HG03066 (cell line): ENCODE data around the gene TMEM179.

Experiments
- ATAC-seq: cut with Tn5 transposase; IDR thresholded peaks from one replicate; pipeline ENCODE4 v1.9.1; 2021; ENCODE audit warnings: low read depth; ENCODE audit not compliant: unreplicated experiment

TMEM179 gene

GRCh38 chr14:104547310-104547997 lies 57.1 kb downstream of the TMEM179 start:
- no peak for ATAC-seq

- no peak for ATAC-seq
These were observed 57.8 kb downstream of the TMEM179 start for GRCh38 chr14:104546591-104547309.

GRCh38 chr14:104545942-104546501 lies 58.5 kb downstream of the TMEM179 start:
- ATAC-seq: no peak

- ATAC-seq: no peak
These were observed 59.2 kb downstream of the TMEM179 start for GRCh38 chr14:104545151-104545941.

- ATAC-seq: no peak
These were observed 60.1 kb downstream of the TMEM179 start for GRCh38 chr14:104544362-104544961.

- no peak for ATAC-seq
These were observed 61.4 kb downstream of the TMEM179 start for GRCh38 chr14:104542871-104543830.

GRCh38 chr14:104541905-104542465 lies 62.6 kb downstream of the TMEM179 start:
- ATAC-seq: no peak
